ENCODE data around the gene KLF12. TPM values are rescaled to one million over a fixed set of nuclear protein-coding genes. Genes with fewer than 3 reads are reported as not detected.

KLF12 gene
- total and polyA plus RNA-seq, 9 of the 15 experiments (the other 6 are each of a cell fraction or from before 2014, with no cell fraction given) = under 0.01 to 0.07 (median 0.05) TPM; not detected in 3

GRCh38 chr13:74162782-74163181 lies 28.6 kb upstream of the KLF12 start:
- H3K4me2 ChIP-seq (ENCODE audit: insufficient read depth, low read length) = no peak overlapping the region
- ChIA-PET POLR2A (no interaction called here), CTCF (ENCODE audit: low intra/inter-chr PET ratio) (no interaction called here)
- H3K36me3 ChIP-seq (ENCODE audit: control insufficient read depth, insufficient read depth, low read length) = no peaks in the 10 kb centered on the region
- H3K27me3 ChIP-seq (ENCODE audit: control insufficient read depth in 2 of 2, insufficient read depth in 2 of 2, low read length in 2 of 2) = no peaks in the 10 kb centered on the region
- 0% methylated on average over 2 of the region's 2 CpGs for WGBS (ENCODE audit: insufficient coverage, low coverage, missing lambda C conversion rate)
- no peak overlapping the region for H2AFZ ChIP-seq (ENCODE audit: low read depth, low read length)
- TF ChIP-seq ZFP36 (IDR thresholded peaks at IDR 0.05; ENCODE audit: low read depth, low read length, partially characterized antibody) (no peak), ELF1 (tag; IDR thresholded peaks at IDR 0.05) (no peak), GTF3C2 (IDR thresholded peaks at IDR 0.05; ENCODE audit: borderline replicate concordance, extremely low read depth, insufficient read length) (no peak), PURB (CRISPR knock-in tag; IDR thresholded peaks at IDR 0.05; ENCODE audit: low read depth) (no peak), ZNF280A (IDR thresholded peaks at IDR 0.05; ENCODE audit: low read depth, partially characterized antibody) (no peak), ZNF311 (CRISPR knock-in tag; IDR thresholded peaks at IDR 0.05) (no peak)
- H4K20me1 ChIP-seq (replicated peaks; ENCODE audit: control insufficient read depth, insufficient read depth, low read length) = no peaks in the 10 kb centered on the region
- no peak overlapping the region for H3K27ac ChIP-seq (ENCODE audit: extremely low read depth, low read depth, low read length)
- no TSS peak for BruUV-seq (replicated peaks)
- H3K79me2 ChIP-seq (ENCODE audit: control insufficient read depth, insufficient read depth, low read length) = no peaks in the 10 kb centered on the region
- no peak overlapping the region for H3K4me3 ChIP-seq
- intact Hi-C loops (cut with micrococcal nuclease) = no loop called here
- H3K4me1 ChIP-seq (replicated peaks in 1 of 2; ENCODE audit: control insufficient read depth in 2 of 2, insufficient read depth in 2 of 2, low read length in 2 of 2) = no peaks in the 10 kb centered on the region
- FAIRE-seq (no peak), ATAC-seq (no peak), DNase-seq (ENCODE audit: extremely low read depth in 1 of 4, low spot score in 3 of 4) (no peak)
- no peak overlapping the region for H3K9ac ChIP-seq (ENCODE audit: insufficient read depth in 1 of 2, low read depth in 2 of 2, low read length in 2 of 2)
- in situ Hi-C loops (cut with MboI) = no loop called here
- no peaks in the 10 kb centered on the region for H3K9me3 ChIP-seq (replicated peaks; ENCODE audit: control insufficient read depth, insufficient read depth, low read depth, low read length)
- no peaks in the 10 kb centered on the region for H3K9me1 ChIP-seq (ENCODE audit: control insufficient read depth, insufficient read depth, low read length)
